Embryonic facial prominence (tissue), 1 donor: Measurements from ENCODE around the gene HDHD3.
"Not testable (repeated sequence)": the region's sequence is repeated elsewhere in the genome, so short reads cannot be mapped to it uniquely, and the experiment has no call there.

Experiments
- DNase-seq: peaks from one replicate; pipeline ENCODE4 v3.0.0-alpha.2; 2016; ENCODE audit errors: extremely low spot score

The HDHD3 gene, protein sequence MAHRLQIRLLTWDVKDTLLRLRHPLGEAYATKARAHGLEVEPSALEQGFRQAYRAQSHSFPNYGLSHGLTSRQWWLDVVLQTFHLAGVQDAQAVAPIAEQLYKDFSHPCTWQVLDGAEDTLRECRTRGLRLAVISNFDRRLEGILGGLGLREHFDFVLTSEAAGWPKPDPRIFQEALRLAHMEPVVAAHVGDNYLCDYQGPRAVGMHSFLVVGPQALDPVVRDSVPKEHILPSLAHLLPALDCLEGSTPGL

DNA sequence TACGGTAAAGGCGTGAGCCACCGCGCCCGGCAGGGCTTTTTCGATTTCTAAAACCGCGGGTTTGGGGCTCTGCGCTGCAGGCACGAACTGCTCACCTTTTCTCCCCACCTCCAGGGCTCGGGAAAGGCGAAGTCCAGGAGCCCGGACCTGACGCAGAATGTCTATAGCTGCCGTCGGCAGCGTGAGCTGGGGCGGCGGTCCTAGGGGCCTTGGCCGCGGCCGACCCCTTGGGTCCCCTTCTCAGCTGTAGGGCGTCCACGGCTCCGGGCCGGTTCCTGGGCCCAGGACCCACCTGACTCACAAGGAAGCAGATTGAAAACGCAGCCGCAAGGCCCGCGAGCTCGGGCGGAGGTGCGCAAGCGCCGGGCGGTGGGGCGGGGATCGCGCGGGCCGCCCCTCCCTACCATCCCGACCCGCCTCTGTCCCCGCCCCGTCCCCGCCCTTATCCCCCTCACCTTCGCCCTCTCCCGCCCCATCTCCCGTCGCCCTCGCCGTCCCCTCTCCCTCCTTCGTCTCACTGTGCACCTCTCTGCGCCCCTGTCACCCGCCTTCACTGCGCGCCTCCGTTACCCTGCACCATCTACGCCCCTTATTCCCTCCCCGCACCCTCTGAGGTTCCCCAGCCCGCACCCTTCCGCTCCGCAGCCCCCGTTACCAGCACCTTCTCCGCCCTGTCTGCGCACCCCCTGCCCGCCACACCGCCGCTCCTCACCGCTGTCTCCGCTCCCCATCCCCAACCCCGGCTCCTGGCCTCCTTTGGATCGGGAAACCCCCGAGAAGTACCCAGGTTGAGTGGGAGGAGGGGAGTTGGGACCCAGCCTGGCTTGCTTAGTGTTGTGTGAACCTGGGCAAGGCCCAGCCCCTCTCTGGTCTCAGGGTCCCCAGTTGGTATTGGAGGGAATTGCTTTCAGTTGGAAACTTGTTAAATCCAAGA, at the start of gene HDHD3:
TSS of gene HDHD3 (minus strand) at position 353 of the 934 bp plus-strand sequence. CDS start 2,632 bp downstream, outside the sequence.
- DNase-seq = peak; percentile 50

DNA sequence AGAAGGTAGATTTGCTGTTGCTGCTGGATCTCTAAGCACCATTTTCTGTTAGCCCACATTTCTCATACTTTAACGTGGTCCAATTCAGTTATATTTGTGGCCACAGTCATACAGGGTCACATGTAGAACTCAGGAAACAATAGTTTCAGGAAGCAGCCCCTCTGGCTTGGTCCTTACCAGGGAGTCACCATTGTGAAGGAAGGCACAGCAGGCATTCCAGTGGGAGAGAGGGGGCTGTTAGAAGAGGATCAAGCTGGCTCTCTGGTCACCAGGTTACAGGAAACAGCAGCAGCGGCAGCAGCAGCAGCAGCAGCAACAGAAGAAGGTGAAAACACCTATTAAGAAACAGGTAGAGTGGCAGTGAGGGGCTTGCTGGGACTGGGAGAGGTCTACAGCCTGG, 48.3 kb upstream of the HDHD3 start:
- no peak for DNase-seq

DNA sequence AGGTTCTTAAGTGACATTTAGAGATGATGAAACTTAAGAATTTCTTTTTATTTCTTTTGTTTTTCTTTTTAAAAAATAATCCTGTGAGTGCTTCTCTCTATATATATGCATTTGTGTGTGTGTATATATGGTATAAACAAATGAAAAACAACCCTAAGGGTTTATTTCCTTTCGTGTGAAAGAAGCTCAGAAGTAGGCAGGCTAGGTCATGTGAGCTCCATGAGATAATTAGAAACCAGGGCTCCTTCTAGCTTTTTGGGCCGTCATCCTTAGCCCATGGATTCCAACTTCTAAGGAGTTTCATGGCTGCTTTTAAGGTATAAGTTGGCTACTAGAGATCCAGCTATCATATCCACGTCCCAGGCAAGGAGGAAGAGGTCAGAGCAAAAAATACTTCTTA, 44.9 kb upstream of the HDHD3 start:
- DNase-seq = no peak

DNA sequence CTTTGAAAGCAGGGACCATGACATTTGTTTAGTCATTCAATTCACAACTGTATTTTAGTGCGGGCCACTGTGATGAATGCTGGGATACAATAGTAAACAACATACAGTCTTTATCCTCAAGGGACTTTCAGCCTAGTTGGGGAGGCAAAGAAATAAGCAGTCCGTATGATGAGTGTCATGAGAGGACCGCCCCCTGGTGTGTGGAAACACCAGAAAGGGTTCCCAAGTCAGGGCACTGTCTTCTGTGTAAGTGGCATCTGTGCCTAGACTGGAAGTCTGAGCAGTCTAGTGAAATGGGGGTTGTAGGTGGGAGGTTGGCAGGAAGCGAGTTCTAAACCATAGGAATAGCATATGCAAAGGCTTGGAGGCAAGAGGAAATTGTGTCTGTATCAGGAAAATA, 40.6 kb upstream of the HDHD3 start:
- no peak for DNase-seq

DNA sequence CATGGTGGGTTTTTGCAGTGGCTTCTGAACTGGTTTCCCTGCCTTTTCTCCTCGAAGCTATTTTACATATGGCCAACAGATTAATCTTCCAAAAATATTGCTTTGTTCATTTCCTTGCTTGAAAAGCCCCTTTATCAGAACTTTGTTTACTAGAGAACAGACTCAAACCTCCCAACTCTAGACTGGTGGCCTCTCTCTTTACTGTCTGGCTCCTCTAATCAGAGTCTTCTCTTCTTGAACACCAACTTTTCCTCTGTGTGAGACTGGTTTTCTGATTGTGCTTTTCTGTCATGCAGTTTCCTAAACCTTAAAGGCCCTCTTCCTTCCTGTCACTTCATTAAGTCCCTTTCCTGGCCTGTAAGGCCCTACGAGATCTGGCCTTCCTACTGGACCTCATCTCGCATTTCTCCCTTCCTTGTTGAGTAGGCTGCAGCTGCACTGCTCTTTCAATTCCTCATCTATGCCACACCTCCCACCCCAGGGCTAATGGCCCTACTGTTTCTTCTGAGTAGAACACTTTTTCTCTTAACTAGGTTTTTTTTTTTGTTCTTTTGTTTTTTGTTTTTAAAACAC, 39.4 kb upstream of the HDHD3 start:
- no peak for DNase-seq

DNA sequence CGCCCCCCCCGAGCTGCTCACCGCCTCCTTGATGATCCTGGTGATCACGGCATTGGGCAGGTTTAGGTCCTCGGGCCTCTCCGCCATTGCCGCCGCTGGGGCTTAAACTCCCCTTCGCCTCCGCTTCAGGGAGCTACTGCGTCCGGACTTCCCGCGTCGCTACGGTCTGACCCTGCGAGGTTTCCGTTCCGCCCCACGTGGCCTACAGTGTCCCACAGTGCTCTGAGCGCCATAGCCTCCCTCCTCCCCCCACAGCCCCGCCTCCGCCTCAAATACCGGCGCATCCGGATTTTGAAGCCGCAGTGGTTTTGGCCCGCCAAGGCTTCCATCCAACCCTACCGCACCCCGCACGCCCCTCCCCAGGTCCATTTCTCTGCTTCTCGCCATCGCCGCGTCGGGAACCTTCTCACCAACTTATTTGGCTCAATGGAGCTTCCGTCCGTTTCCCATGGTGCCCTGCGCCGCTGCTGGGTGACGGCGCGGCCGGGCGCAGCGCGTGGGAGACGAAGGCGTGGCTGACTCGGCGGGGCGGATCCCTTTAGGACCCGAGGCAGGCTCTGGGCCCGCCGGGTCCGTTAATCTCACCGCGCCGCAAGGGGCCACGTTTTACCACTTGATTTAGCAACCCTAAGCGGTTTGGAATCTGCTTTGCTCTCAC, 33.5 kb upstream of the HDHD3 start, which contains the start of the genes C9orf43 and POLE3:
TSS of gene C9orf43 (plus strand) at position 541 of the 658 bp plus-strand sequence. CDS start 2,747 bp downstream, outside the sequence.
TSS of gene POLE3 (minus strand) at position 469 of the 658 bp plus-strand sequence. CDS start at position 87, 382 bp downstream.
- peak; percentile 93 for DNase-seq

DNA sequence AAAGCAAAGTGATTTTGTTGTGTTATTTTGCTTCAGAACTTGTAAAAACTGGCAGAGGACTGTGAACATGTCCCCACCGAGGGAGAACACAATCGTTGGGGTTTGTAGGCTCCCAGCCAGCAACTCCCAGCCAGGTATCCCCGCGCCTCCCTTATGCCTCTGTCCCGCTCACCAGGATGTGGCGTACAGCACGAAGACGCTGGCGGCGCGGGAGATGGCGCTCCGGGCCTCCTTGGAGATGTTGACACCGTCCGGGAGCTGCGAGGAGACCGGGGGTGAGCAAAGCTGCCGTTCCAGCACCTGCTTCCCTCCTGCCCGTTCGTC, 33.1 kb upstream of the HDHD3 start:
- DNase-seq = no peak

DNA sequence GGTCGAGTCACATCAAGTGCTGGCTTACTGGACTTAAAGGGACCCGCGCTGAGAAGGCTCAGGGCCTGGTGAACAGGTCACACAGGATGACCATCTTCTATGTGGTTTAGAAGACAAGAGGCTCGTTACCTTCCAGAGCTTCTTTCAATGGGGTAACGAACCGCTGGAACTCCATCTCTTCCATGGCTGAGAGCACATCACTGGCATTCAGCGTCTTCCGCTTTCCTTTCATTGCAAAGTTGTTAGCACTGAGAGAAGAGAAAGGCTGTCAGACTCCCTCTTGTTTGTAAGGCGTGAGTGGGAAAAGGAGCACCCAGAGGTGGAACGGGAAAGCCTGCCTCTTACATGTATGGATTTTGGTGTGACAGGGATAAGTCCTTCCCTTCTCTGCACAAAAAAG, 32.7 kb upstream of the HDHD3 start:
- no peak for DNase-seq

DNA sequence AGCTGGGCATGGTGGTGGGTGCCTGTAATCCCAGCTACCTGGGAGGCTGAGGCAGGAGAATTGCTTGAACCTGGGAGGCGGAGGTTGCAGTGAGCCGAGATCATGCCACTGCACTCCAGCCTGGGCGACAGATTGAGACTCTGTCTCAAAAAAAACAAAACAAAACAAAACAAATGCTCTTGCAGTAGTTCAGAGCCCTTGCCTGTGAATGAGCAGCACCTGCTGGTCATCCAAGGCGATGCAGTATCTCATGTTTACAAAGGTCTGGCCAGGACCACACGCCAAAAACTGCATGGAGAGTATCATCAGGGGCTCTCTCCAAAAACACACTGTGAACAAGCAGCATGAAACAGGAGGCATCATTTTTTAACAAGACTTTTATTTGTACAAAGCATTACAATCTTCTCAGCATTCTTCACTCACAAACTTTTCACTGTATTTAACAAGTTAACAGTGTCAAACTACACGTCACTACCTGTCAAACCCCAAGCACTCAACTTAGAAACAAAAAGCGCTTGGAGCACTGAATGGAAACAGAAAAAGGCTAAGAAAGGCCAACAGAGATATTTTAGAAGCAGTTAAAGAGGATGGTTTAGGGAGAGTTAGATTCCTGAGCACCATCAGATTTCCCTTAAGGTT, 30.2 kb upstream of the HDHD3 start:
- DNase-seq = peak; percentile 62

DNA sequence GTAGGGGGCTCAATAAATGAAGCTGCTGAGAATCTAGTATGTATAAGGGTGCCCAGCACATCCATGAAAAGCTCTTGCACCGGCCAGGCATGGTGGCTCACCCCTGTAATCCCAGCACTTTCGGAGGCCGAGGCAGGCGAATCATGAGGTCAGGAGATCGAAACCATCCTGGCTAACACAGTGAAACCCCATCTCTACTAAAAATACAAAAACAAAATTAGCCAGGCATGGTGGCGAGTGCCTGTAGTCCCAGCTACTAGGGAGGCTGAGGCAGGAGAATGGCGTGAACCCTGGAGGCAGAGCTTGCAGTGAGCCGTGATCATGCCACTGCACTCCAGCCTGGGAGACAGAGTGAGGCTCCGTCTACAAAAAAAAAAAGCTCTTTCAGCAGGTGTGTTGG, 29.6 kb upstream of the HDHD3 start:
- not testable (repeated sequence) for DNase-seq

DNA sequence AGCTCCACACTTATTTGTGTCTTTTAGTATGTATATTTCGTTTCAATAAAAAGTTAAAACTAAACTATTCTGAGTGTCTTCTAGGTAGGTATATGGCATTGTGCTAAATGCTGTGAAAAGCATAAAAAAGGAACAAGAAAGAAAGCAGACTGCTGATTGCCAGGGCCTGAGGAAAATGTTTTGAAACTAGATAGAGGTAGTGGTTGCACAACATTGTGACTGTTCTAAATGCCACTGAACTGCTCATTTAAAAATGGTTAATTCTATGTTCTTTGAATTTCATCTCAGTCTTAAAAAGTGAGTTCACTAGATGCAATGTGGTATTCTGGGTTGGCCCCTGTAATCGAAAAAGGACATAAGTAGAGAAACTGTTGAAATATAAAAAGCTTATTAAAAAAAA, 26.9 kb upstream of the HDHD3 start:
- DNase-seq = no peak

DNA sequence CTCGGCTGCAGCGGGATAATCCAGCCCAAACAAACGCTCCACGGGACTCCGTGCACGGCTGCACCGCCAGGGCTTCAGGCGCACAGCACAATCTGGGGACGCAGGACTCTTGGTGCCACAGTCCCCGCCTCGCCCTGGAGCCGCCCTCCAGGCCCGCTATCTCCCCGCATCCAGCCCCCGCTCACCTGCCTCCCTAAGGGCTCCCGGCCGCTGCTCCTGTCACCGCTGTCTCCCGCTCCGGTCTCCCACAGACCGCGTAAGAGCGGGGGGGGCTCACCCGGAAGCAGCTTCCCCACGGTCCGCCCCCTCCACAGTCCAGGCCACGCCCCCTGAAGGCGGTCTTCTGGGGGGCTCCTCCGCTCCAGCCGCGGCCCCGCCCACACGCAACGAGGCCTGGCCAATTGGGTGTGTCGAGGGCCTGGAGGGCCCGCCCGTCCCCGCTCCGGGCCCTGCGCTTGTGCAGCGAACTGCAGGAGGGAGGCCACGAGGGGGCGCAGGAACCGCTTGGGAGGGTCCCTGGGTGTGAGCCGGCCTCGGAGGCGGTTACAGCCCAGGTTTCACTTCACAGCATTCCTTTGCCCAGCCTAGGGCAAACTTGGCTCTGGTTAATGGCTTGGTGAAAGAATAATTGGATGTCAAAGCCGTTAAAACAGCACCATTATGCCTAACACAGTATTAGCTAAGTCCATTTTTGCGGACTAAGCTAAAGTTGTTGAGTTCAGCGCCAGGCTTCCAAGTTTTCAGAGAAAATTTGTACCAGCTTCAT, 24.4 kb upstream of the HDHD3 start, which contains the start of gene ALAD:
TSS of gene ALAD (minus strand) at position 258 of the 766 bp plus-strand sequence. CDS start 7,725 bp downstream, outside the sequence.
- DNase-seq = peak; percentile 95

DNA sequence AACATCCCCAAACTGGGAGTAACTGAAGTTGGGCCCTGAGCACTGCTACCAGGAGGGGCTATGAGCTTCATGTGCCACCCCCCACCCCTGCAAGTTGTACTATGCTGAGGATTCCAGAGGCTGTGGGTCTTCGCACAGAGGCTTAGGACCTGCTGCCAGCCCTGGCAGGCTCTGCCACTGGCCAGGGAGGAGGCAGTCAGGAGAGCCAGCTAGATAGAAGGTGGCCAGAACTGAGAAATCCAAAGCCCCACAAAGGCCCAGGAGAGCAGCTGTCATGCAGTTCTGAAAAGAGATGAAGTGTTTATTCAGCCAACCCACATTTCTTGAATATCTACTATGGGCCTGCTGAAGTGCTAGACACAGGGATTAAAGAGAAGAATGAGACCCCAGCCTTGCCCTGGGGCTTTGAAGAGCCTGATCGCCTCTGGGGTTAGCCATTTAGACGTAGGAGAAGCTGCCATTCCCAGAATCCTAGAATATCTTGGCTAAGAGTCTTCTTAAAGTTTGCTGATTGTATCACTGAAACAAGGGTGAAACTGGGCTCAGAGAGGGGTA, 22.9 kb upstream of the HDHD3 start:
- DNase-seq = no peak

DNA sequence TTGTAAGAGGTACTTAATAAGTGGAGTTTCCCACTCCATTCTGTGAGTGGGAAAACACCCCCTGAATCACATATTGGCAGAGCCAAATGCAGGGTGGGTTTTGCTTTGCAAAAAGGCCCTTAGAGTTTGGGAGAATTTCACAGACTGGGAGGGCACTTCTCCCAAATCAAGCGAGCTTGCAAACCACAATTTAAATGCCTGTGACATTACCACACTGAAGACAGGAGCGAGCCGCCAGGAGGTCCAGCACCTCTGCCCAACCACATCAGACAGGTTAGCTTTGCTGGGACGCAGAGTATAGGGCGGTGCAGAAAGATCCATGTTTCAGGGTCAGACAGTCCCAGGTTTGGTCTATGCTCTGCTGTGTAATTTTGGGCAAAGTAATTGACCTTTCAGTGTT, 22.0 kb upstream of the HDHD3 start:
- DNase-seq = no peak

DNA sequence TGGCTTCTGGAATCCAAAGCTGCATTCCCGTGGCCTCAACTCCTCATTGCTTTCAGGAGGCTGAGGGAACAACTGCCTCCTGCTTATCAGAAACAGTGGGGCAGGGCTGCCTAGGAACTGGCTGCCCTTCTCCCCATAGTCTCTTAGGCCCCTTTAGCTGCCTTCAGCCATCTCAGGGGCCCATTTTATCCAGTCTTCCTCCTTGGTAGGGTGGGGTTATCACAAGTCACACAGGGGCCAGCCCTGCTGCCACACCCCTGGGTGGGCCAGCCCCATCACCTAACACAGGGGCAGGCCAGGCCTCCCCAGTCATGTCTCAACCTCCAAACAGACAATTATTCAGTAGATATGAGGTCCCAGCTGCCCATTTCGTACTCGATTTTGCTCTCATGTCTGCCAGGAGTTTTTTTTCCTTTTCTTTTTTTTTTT, 20.4 kb upstream of the HDHD3 start:
- no peak for DNase-seq

DNA sequence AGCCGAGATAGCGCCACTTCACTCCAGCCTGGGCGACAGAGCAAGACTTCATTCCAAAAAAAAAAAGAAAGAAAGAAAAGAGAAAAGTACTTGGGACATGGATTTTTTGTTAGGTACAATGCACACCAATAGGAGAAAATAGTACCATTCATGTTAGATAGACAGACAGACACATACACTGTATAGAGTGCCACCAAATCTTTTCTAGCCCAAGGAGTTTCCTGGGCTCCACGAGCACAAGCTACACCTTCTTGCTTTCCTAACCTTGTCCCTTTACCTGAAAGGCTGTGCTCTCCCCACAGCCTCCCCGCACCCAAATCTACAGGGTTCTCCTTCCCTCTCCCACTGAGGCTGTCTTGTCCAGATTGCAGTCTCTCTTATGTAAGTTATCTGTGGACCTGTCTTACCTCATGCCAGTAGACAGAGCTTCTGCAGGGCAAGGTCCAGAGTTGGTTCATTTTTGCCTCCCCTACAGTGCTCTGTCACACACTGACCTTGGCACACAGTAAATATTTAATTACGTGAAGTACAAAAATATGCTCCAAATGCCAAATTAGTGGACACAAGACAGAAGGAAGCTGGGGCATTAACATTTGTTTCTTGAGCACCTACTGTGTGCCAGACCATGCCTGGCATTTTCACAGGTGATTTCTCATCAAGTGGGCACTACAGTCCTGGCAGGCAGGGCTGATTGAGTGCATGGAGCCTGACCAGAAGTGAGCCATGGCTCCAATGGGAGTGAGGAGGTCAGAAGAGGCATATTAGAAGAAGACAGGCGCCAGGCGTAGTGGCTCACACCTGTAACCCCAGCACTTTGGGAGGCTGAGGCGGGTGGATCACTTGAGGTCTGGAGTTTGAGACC, 18.4 kb upstream of the HDHD3 start:
- no peak for DNase-seq

DNA sequence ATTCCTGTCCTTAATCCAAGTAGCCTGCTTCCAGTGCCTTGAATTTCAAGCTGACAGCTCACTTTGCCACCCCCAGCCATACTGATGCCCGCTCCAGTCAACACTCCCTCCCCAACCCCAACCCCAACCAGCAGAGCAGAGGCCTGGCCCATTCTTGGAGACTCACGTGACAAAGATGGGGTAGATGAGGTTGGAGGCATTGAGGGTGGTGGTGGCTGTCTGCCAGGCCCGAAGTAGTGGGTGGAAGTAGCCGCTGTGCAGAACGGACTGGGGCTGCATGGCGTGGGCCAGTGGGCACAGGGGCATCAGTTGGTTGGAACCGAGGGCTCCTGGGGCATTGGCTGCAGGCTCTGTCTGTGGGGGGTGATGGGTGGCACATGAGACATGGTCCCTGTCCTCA, 16.5 kb upstream of the HDHD3 start:
- DNase-seq = no peak

DNA sequence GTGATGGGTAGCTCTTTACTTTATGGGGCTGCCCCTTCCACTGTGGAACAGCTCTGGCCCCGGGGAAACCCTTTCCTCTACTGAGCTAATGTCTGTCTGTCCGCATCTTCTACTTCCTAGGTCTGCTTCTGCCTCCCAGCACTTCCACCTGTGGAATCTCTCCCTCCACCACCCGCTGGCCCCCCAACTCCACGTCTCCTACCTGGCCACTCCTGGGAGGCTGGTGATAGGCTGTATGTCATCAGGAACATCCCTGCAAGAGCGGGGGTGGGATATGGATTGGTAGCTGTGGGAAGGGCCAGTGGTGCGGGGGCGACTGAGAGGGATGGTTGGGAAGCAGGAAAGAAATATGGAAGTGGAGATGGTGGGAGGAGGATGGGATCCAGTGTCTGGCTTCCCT, 15.1 kb upstream of the HDHD3 start:
- no peak for DNase-seq
